HepG2 (cell line): ENCODE results near the gene PCNX4. TPM values are rescaled to one million over a fixed set of nuclear protein-coding genes. Genes with fewer than 3 reads are reported as not detected.

Experiments
- BATF2 ChIP-seq: sonication (generic); formaldehyde crosslinking; IDR thresholded peaks from 2 replicates; pipeline ENCODE4 v1.8.0; 2022; ENCODE audit warnings: mild to moderate bottlenecking, missing genetic modification reagents, moderate library complexity
- FLYWCH1 ChIP-seq: sonication (generic); formaldehyde crosslinking; IDR thresholded peaks from 2 replicates; pipeline ENCODE4 v1.8.1; 2023; ENCODE audit warnings: mild to moderate bottlenecking, missing genetic modification reagents
- FOXA3 ChIP-seq: IDR thresholded peaks from 2 replicates; pipeline ENCODE4 v1.6.1; 2016; ENCODE audit warnings: missing genetic modification reagents, missing compliant biosample characterization
- GPN1 ChIP-seq: sonication (generic); formaldehyde crosslinking; IDR thresholded peaks from 2 replicates; pipeline ENCODE4 v1.5.1; 2020; ENCODE audit warnings: missing genetic modification reagents, borderline replicate concordance
- IRF2 ChIP-seq: IDR thresholded peaks from 2 replicates; pipeline ENCODE4 v1.6.1; 2018; ENCODE audit warnings: missing genetic modification reagents, missing compliant biosample characterization
- JUND ChIP-seq: sonication (generic); formaldehyde crosslinking; IDR thresholded peaks from 2 replicates; pipeline ENCODE4 v1.8.0; 2022; ENCODE audit warnings: mild to moderate bottlenecking, missing genetic modification reagents
- KDM2A ChIP-seq: sonication (generic); formaldehyde crosslinking; IDR thresholded peaks from 2 replicates; pipeline ENCODE4 v1.4.0; 2020; ENCODE audit warnings: low read depth, missing genetic modification reagents, borderline replicate concordance
- MAZ ChIP-seq, 2 experiments: sonication (generic) in 1 of 2; formaldehyde crosslinking in 1 of 2; IDR thresholded peaks; 2 replicates each; pipeline versions ENCODE4 v1.5.0 to v1.6.1; 2012 to 2020; ENCODE audit warnings: low read depth in 2 of 2, mild to moderate bottlenecking in 2 of 2, borderline replicate concordance in 1 of 2, improper control_type of control experiment in 1 of 2, low read length in 1 of 2, missing genetic modification reagents in 1 of 2, moderate library complexity in 1 of 2
- MED13 ChIP-seq: sonication (generic); formaldehyde crosslinking; IDR thresholded peaks from 2 replicates; pipeline ENCODE4 v1.5.0; 2020; ENCODE audit warnings: missing genetic modification reagents
- NFKB2 ChIP-seq: sonication (generic); formaldehyde crosslinking; IDR thresholded peaks from 2 replicates; pipeline ENCODE4 v1.4.0; 2020; ENCODE audit warnings: missing genetic modification reagents, borderline replicate concordance
- PCBP1 ChIP-seq: fragments of 200-400 bp; formaldehyde crosslinking; IDR thresholded peaks from 2 replicates; pipeline ENCODE4 v1.6.1; 2017; ENCODE audit warnings: mild to moderate bottlenecking, low read depth, low read length, borderline replicate concordance
- RELA ChIP-seq: sonication (generic); formaldehyde crosslinking; IDR thresholded peaks from 2 replicates; pipeline ENCODE4 v1.4.0; 2020; ENCODE audit warnings: missing genetic modification reagents
- SP4 ChIP-seq: sonication (generic); formaldehyde crosslinking; IDR thresholded peaks from 2 replicates; pipeline ENCODE4 v1.8.1; 2023; ENCODE audit warnings: mild to moderate bottlenecking, missing genetic modification reagents
- SPEN ChIP-seq: sonication (generic); formaldehyde crosslinking; IDR thresholded peaks from 2 replicates; pipeline ENCODE4 v1.5.1; 2020; ENCODE audit warnings: low read depth, mild to moderate bottlenecking, missing genetic modification reagents
- TEAD3 ChIP-seq: optimal IDR thresholded peaks from 2 replicates; pipeline ENCODE3; 2016; ENCODE audit warnings: borderline replicate concordance
- TERF1 ChIP-seq: sonication (generic); formaldehyde crosslinking; IDR thresholded peaks from 2 replicates; pipeline ENCODE4 v1.8.0; 2022; ENCODE audit warnings: mild to moderate bottlenecking, missing genetic modification reagents, moderate library complexity
- TOE1 ChIP-seq: sonication (generic); formaldehyde crosslinking; IDR thresholded peaks from 2 replicates; pipeline ENCODE4 v1.4.0; 2020; ENCODE audit warnings: mild to moderate bottlenecking, missing genetic modification reagents
- U2AF2 ChIP-seq: fragments of 200-400 bp; formaldehyde crosslinking; IDR thresholded peaks from 2 replicates; pipeline ENCODE4 v1.6.1; 2017; ENCODE audit warnings: low read depth, mild to moderate bottlenecking, low read length
- ZNF296 ChIP-seq: sonication (generic); formaldehyde crosslinking; conservative IDR thresholded peaks from 2 replicates; pipeline ENCODE4 v1.5.0; 2020; ENCODE audit warnings: mild to moderate bottlenecking, missing genetic modification reagents
- ZNF3 ChIP-seq: IDR thresholded peaks from 2 replicates; pipeline ENCODE4 v1.7.0; 2017; ENCODE audit warnings: inconsistent platforms
- ZNF329 ChIP-seq: sonication (generic); formaldehyde crosslinking; IDR thresholded peaks from 2 replicates; pipeline ENCODE4 v1.9.0; 2021; ENCODE audit warnings: low read depth, mild to moderate bottlenecking, missing genetic modification reagents
- ZNF34 ChIP-seq: sonication (generic); formaldehyde crosslinking; IDR thresholded peaks from 2 replicates; pipeline ENCODE4 v1.4.0; 2020; ENCODE audit warnings: mild to moderate bottlenecking, missing genetic modification reagents, borderline replicate concordance
- ZNF367 ChIP-seq: sonication (generic); formaldehyde crosslinking; IDR thresholded peaks from 2 replicates; pipeline ENCODE4 v1.4.0; 2020; ENCODE audit warnings: missing genetic modification reagents, borderline replicate concordance
- ZNF501 ChIP-seq: sonication (generic); formaldehyde crosslinking; IDR thresholded peaks from 2 replicates; pipeline ENCODE4 v1.5.1; 2020; ENCODE audit warnings: mild to moderate bottlenecking, moderate library complexity, missing genetic modification reagents
- ZNF644 ChIP-seq: IDR thresholded peaks from 2 replicates; pipeline ENCODE4 v1.6.1; 2016; ENCODE audit warnings: low read depth
- ZNF674 ChIP-seq: sonication (generic); formaldehyde crosslinking; IDR thresholded peaks from 2 replicates; pipeline ENCODE4 v1.5.0; 2020; ENCODE audit warnings: low read depth, mild to moderate bottlenecking, missing genetic modification reagents
- ZNF839 ChIP-seq: sonication (generic); formaldehyde crosslinking; IDR thresholded peaks from 2 replicates; pipeline ENCODE4 v1.4.0; 2020; ENCODE audit warnings: missing genetic modification reagents, mild to moderate bottlenecking, borderline replicate concordance
- polyA plus RNA-seq, 8 experiments: library from polyadenylated mRNA; depleted of rRNA in 3 of 8; stranded (reverse) in 7 of 8; unstranded in 1 of 8; fragments of >200 nt; fragmentation: Illumina TruSeq in 4 of 8; extraction: Trizol in 4 of 8; gene quantifications; 2 replicates each; pipeline versions ENCODE4 v1.2.1 to v1.2.3, GENCODE V29; 2011 to 2016; ENCODE audit warnings: low read depth in 4 of 8, missing spikeins in 1 of 8, mixed read lengths in 1 of 8; ENCODE audit not compliant: insufficient read depth in 1 of 8
- total RNA-seq, 5 experiments: library from RNA; depleted of rRNA; stranded (reverse); fragments of >200 nt; fragmentation: Illumina TruSeq; extraction: Trizol; gene quantifications; 2 replicates each; pipeline ENCODE4 v1.2.3, GENCODE V29; 2016; ENCODE audit warnings: low read depth in 1 of 5

The PCNX4 gene
- total and polyA plus RNA-seq, 2 of the 13 experiments (the other 11 are each of a cell fraction or from before 2014, with no cell fraction given), result 28.6 to 43.0 TPM

GRCh38 chr14:60091550-60092525, at the start of gene PCNX4 (continued):
- TF ChIP-seq SP4 (CRISPR knock-in tag) (peak; percentile 61; the same call in 1 of the 2 replicates), ZNF644 (CRISPR knock-in tag) (0 out of 2 replicates have a peak, but pooled peaks have one; percentile 19), MED13 (CRISPR knock-in tag) (0 out of 2 replicates have a peak, but pooled peaks have one; percentile 47), ZNF34 (peak; percentile 94; the same call in 1 of the 2 replicates), KDM2A (CRISPR knock-in tag) (peak; percentile 95), TEAD3 (peak; percentile 86), ZNF367 (CRISPR knock-in tag) (no peak), ZNF296 (no peak), FLYWCH1 (CRISPR knock-in tag) (no peak), ZNF839 (peak; percentile 72; the same call in 1 of the 2 replicates), PCBP1 (no peak), MAZ (IDR thresholded peaks at IDR 0.05; ENCODE audit: borderline replicate concordance, low read depth, low read length) (no peak; the same call in 1 of the 2 replicates), MAZ (CRISPR knock-in tag; IDR thresholded peaks at IDR 0.05; ENCODE audit: low read depth) (peak; percentile 89), GPN1 (CRISPR knock-in tag) (no peak; the same call in 1 of the 2 replicates), TERF1 (CRISPR knock-in tag) (0 out of 2 replicates have a peak, but pooled peaks have one; percentile 61), JUND (peak; percentile 83; the same call in 1 of the 2 replicates), TOE1 (CRISPR knock-in tag) (no peak), SPEN (CRISPR knock-in tag) (peak; percentile 99), FOXA3 (CRISPR knock-in tag) (peak; percentile 73), BATF2 (CRISPR knock-in tag) (peak; percentile 89; the same call in 1 of the 2 replicates), ZNF674 (CRISPR knock-in tag) (no peak), ZNF329 (CRISPR knock-in tag) (peak; percentile 75), RELA (no peak), U2AF2 (no peak), IRF2 (CRISPR knock-in tag) (0 out of 2 replicates have a peak, but pooled peaks have one; percentile 57), ZNF501 (CRISPR knock-in tag) (peak; percentile 97), NFKB2 (CRISPR knock-in tag) (peak; percentile 95; the same call in 1 of the 2 replicates), ZNF3 (CRISPR knock-in tag) (no peak)
